Measurements from ENCODE around the gene BBS10.
"Not testable (repeated sequence)": the region's sequence is repeated elsewhere in the genome, so short reads cannot be mapped to it uniquely, and the experiment has no call there.

BBS10 gene

DNA sequence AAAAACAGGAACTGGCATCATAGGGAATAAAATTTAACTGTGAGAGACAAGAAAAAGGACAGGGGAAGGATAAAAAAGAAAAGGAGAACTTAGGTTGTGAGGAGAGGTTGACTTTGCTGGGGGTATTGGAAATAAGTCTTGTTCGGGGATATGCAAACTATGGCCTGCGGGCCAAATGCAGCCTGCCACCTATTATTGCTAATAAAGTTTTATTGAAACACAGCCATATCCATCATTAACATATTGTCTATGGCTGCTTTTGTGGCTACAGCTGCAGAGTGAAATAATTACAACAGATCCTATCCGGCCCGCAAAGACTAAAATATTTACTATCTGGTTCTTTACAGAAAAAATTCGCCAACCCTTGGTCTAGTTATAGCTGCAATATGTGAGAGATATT is 18.6 kb downstream of the BBS10 start:
- no peak for DNase-seq (ENCODE audit: low spot score)

DNA sequence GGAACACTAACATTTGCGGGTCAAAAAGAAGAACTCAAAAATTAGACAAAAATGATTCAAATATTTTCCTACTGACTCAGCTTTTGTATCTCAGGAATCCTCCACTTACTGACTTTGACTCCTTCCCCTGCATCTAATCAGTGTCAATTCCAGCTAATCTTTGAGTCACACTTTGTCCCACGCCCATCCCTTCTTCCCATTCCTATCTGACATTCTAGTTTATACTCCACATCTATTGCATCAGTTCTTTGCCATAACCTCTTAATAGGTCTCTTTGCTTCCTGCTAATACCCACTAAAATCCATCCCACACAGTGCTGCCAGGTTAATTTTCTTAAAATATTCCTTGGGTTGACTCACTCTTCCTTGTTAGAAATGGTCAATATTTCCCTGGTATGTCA is 19.1 kb downstream of the BBS10 start:
- peak; percentile 88 for DNase-seq (ENCODE audit: low spot score)

DNA sequence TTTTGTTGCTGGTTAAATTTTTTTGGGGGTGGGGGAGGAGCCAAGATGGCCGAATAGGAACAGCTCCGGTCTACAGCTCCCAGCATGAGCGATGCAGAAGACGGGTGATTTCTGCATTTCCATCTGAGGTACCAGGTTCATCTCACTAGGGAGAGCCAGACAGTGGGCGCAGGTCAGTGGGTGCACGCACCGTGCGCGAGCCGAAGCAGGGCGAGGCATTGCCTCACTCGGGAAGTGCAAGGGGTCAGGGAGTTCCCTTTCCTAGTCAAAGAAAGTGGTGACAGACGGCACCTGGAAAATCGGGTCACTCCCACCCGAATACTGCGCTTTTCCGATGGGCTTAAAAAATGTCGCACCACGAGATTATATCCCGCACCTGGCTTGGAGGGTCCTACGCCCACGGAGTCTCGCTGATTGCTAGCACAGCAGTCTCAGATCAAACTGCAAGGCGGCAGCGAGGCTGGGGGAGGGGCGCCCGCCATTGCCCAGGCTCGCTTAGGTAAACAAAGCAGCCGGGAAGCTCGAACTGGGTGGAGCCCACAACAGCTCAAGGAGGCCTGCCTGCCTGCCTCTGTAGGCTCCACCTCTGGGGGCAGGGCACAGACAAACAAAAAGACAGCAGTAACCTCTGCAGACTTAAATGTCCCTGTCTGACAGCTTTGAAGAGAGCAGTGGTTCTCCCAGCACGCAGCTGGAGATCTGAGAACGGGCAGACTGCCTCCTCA is 28.5 kb downstream of the BBS10 start:
- DNase-seq (ENCODE audit: low spot score): not testable (repeated sequence)

DNA sequence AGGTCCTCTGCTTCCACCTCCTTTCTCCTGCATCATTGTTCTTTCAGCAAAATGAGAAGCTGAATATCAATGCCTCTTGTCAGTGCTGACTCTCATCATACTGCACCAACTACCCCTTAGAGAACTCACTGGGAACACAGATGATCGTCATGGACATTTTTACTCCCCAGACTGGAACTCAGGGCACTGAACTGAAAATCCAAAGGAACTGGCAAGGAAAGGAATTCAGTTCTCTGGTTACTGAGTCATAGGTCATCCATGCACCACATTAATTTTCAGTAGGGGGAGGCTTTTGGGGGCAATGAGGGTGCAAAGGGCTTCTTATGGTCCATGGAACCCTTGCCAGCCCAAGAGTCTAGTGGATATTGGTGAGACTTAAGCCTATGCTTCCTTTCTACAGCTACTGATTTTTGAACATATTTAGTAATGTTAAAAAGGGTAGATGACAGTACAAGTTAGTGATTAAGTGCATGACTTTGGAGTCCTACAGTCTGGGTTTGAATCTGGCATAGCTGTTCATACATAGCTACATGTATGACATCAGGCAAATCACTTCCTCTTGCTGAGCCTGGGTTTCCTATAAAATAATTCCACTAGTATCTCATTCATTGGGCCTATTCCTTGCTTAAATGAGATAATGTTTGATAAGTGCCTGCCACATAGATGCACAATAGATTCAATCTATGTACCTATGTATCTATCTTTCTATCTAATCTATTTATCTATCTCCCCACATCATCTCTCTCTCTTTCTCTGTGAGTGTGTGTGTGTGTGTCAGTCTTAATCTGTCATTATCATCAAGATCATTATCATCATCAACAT is 29.2 kb downstream of the BBS10 start:
- DNase-seq (ENCODE audit: low spot score): no peak

DNA sequence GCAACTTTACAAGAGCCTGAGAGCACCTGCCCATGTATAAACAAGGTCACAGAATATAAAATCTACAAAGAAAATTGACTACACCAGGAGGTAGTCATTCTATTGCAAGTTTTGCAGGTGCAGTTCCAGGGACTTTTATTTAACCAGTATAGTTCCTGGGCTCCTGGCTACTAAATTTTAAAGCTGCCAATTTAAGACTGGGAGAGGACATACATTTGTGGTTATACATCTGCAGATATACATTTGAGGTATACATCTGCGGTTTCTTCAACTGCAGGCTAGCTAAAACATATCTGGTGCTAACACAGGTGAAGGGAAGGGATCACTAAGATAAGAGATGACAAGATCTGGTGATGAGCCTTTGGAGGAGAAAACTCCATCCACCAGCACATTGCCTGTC is 30.2 kb downstream of the BBS10 start:
- DNase-seq (ENCODE audit: low spot score): no peak

DNA sequence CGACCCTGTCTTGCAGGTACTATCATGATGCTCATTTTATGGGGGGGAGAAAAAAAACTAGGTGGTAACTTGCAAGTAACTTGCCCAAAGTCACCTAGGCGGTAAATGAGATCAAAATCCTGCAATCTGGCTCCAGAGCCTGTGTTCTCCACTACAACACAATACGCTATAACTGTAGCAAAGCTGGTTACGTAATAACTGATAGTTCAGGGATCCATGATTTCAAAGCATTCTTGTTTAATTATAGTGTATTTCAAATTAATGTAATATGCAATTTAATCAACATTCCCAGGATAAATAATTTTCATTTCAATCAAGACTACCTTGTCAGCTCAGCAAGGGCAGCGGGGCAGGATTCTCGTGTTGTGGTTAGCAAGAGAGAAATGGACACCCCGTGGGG is 31.7 kb downstream of the BBS10 start:
- no peak for DNase-seq (ENCODE audit: low spot score)

DNA sequence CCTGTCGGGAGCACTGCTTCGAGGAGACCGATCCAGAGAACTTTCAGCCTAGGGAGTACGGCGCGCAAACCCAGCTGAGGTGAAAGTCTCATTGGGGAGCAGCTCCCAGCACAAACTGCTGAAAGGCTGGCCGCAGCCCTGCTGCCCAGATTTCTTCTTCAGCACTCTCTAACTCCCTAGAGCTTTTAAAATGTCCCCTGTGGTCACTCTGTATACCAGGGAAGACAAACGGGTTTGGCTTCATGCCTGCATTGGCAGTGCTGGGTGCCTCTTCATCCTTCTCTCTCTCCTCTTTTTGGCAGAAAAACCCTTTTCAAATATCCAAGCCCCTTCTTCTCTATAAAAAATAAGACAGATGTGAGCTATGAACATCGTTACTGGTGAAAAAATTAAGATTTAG is 34.9 kb downstream of the BBS10 start:
- no peak for DNase-seq (ENCODE audit: low spot score)

DNA sequence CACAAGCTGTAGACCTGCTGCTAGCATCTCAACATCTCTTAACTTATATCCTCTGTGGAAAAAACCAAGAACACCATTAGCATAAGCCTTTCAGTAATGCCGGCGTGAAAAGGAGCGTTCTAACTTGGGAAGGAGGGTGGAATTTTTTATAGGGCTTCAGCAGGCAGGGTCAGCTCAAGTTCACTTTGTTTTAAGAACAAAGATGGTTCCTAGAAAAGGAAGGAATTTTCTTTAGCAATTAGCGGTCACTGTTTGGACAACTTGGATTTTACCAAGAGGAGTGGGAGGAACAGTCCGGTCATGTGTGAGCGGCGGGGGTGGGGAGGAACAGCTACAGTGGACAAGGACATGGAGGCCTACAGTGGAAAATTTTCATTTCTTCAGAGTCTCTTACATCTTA is 35.9 kb downstream of the BBS10 start:
- DNase-seq (ENCODE audit: low spot score): no peak

DNA sequence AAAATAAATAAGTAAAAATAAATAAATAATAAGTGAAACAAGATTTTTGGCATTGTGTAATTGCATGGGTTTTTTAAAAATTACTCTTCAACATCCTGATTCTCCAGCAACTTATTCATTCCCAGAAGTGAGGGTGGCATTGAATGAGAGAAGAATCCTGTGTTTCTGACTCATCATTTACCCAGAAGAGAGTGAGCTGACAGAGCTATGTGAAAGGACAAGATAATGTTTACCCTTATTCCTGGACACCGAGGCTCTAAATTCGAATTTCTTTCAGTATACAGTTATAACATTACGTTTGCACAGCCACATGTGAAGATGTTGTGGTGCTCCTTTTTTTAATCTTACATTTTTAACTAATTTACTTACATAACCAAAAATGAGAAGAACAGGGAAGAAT is 36.4 kb downstream of the BBS10 start:
- peak; percentile 71 for DNase-seq (ENCODE audit: low spot score)

DNA sequence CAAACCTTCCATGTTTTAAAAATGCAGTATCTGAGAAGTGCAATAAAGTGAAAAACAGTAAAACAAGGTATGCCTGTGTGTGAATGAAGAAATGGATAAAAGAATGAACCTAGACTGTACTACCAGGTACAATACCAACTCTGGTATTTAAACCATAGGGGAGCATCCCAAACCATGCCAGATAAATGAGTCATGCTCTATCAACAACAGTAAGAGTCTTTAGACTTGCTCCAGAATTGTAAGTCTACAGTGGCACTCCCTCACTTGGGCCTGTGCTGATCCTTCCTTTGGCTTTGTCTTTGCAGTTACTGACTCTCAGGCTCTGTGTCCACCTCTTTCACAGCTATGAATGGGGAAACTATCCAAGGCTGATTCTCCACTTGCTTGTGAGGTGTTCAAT is 38.1 kb downstream of the BBS10 start:
- peak; percentile 42 for DNase-seq (ENCODE audit: low spot score)

DNA sequence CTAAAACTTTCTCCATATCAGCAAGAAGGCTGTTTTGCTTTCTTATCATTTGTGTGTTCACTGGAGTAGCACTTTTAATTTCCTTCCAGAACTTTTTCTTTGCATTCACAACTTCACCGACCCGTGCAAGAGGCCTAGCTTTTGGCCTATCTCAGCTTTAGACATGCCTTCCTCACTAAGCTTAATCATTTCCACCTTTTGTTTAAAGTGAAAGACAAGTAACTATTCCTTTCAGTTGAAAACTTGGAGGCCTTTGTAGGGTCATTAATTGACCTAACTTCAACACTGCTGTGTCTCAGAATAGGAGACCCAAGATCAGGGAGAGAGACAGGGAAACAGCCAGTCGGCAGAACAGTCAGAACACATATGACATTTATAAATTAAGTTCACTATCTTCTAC is 39.3 kb downstream of the BBS10 start:
- no peak for DNase-seq (ENCODE audit: low spot score)

DNA sequence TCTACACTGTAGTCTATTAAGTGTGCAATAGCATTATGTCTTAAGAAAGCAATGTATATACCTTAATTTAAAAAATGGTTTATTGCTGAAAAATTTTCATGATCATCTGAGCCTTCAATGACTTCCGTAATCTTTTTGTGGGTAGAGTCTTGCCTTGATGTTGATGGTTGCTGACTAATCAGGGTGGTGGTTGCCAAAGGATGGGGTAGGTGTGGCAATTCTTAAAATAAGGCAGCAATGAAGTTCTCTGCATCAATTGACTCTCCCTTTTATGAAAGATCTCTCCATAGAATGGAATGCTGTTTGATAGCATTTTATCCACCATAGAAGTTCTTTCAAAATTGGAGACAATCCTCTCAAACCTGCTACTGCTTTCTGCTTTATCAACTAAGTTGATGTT is 41.1 kb downstream of the BBS10 start:
- DNase-seq (ENCODE audit: low spot score): no peak

DNA sequence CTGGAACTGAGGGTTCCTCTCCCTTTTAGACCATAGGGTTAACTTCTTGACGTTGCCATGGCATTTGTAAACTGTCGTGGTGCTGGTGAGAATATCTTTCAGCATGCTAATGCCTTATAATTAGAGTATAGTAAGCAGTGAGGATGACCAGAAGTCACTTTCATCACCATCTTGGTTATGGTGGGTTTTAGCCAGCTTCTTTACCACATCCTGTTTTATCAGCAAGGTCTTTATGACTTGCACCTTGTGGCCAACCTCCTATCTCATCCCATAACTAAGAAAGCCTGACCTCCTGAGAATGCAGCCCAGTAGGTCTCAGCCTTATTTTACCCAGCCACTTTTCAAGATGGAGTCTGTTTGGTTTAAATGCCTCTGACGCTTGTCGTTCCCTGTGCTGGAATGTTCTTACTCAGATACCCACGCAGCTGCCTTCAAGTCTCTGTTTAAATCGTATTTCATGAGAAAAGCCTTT is 44.2 kb downstream of the BBS10 start:
- DNase-seq (ENCODE audit: low spot score): no peak

DNA sequence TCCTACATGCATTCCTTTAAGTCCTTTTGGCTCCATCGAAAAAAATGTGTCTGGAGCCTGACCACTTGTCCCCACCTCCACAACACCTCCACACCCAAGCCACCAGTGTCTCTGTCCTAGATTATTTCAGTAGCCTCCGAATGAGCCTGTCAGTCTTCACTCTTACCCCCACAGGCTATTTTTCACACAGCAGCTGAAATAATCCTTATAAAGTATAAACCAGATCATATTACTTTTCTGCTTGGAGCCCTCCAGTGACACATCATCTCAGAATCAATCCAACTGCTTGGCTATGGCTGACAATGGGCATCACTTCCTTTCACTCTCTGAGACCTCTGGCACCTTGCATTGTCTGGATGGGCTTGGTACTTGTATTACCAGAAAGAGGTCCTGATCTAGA is 44.9 kb downstream of the BBS10 start:
- DNase-seq (ENCODE audit: low spot score): no peak

DNA sequence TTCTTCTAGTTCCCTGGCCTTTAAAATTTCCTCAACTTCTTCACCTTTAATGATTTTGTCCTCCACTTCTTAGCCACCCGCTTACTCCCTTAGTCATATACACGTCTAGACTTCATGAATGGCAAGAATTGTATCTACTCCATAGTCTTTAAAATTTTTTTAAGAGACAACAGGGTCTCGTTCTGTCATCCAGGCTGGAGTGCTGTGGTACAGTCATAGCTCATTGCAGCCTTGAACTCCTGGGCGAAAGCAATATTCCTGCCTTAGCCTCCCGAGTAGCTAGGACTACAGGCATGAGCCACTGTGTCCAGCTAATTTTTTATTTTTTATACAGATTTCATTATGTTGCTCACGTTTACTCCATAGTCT is 47.9 kb downstream of the BBS10 start:
- DNase-seq (ENCODE audit: low spot score): no peak

DNA sequence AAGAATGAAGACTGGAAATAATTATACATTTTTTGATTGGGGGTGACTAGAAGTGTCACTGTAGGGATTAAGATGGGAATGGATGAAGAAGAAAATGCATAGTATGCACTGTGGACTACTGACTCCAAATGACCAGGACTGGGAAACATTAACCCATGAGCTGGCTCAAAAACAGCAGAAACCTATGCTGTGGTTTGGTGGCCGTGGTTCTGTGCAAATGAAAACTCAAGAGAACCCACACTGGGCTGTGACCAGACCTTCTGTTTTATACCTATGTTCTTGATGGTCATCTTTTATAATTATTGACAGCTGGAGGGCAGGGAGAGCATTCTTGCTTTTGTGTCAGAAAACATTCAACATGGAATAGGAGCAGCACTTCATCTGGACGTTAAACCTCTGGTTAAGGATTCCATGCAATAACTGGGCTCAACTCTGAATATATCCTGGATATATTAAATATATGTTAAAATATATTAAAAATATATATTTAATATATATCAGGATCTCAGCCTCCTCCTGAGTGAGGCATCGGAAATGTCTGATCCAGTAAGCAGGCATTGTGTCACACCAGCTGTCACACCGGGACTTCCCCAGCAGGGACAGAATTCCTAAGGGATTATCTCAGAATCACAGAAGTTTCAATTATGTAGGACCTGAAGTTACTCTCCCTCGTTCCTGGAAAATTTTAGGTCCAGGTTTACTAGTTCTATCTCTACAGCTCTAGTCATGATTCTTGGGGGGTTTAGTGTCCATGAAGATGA is 48.5 kb downstream of the BBS10 start:
- DNase-seq (ENCODE audit: low spot score): no peak

All from GM03348 (cell line).